ENCODE data around the gene ZYX.

The ZYX gene

GRCh38 chr7:143363016-143363937 is 17.9 kb upstream of the ZYX start:
- DNase-seq, result peak in 3 of 14 donors; percentile 45 to 61 (median 47)

DNA sequence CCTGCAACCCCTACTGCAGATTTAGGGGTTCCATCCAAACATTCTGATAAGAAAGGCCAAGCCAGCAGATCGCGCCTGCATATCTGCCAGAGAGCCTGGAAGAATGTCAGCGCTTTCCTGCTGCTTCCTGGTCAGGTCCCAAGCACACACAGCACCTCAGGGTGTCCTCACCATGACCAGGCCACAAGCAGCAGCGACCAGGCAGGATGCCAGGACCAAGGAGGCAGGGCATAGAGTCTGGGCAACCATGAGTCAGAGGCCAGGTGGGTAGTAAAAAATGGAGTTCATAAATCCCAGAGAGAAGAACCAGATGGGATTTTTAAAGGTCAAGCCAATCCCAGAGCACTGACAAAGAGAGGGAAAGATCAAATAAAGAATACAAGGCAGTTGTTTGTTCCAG is 13.2 kb upstream of the ZYX start:
- DNase-seq, result peak in 1 of 14 donors; percentile 75

DNA sequence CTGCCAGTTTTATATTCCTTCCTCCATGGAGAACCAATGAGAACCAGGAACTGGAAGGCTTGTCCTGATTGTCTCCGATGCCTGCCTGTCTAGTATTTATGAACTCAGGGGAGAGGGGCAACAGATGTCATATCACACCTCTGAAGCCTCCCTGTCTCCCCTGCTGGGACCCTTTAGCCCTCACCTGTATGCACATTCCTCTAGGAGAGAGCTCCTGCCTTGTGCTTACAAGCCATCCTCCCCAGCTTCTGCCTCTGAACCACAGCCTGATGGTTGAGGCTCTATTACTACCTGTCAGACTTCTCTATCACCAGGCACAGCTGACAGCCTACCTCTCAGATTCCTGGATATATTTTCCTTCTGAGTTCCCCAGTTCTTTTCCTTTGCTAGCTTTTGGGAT is 12.8 kb upstream of the ZYX start:
- DNase-seq, result no peak

DNA sequence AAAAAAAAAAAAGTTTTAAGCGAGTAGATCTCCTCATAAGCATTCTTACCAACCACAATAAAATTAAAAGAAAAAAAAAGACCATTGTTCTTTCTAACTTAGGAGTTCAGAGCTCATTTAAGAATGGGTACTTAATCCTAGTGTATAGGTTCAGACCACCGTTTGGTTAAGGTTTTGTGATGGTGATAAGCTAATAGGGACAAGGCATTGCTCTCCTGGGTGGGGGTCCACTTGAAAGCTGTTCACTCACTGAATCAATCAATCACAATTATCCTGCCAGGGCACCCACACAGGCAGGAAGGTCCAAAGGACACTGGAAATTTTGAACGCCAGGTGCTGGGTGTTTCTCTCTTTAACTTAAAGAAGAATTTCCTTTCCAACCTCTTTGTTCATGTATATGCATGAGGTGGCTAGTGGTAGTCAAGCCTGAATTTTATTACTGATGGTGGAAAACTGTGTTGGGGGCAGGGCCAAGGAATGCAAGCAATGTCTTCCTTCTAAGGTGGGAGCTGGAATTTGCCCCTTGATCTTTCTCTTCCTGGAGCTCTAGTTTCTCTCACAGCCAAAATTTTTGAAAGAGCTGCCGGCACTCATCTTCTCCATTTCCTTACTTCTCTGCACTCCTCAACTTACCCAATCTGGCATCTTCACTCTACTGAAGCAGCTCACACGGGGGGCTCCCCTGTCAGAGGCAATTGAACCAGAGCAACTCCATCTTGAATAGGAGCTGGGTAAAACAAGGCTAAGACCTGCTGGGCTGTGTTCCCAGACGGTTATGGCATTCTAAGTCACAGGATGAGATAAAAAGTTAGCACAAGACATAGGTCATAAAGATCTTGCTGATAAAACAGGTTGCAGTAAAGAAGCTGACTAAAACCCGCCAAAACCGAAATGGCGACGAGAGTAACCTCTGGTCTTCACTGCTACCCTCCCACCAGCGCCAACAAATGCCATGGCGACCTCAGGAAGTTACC is 11.2 kb upstream of the ZYX start:
- no peak for DNase-seq

GRCh38 chr7:143372070-143372469 is 9.1 kb upstream of the ZYX start:
- DNase-seq, result peak in 11 of 14 donors; percentile 30 to 91 (median 54)

- no peak for DNase-seq
Measured at GRCh38 chr7:143373255-143373794, 7.8 kb upstream of the ZYX start.

DNA sequence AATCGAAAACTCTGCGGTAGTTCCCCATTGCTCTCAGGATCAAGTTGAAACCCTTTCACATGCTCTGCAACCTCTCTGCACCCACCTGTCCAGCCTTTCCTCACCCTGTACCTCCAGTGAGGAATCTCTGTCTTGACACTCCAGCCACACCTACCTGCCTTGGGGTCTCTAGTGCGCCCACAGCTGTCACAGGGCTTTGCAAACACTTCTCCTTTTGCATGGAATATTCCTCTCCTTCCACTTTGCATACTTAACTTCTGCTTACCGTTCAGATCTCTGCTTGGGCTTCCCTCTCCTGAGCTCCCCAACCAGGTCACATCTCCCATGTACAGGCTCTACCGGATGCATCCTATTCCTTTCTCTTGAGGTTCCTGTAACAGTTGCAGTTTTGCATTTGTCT is 6.6 kb upstream of the ZYX start:
- DNase-seq, result no peak

DNA sequence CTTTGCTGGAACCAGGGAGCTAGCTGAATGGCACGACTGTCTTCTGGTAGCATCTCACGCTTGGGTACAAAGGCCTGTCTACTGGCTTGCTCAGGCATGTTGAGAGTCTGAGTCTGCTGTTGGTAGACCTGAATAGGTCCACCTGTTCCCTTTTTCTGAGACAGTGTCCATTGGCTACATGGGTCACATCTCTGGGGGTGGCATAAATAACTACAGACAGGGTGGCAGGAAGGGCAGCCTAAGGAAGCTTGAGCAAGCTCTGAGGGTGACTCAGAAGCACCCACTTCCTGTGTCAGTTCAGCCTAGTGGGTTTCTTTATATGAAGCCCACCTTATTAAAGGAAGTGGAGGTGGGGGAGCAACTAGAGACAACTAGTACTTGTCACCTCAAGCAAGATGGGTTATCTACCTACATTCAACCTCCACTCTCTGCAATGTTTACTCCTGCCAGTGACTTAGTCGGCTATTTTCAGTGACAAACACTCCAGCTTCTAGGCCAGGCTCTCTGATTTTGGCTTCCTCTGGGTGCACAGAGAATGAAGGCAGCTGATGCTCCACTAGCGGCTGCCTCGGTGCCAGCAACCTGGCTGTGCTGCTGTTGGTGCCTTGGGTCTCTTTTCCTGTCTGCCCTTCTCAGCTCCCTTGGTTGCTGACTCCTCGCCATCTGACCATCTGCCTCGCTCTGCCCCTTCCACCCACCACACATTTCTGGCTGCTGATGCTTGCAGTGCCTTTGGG is 5.7 kb upstream of the ZYX start:
- DNase-seq, result peak in 2 of 14 donors; percentile 32 to 91

DNA sequence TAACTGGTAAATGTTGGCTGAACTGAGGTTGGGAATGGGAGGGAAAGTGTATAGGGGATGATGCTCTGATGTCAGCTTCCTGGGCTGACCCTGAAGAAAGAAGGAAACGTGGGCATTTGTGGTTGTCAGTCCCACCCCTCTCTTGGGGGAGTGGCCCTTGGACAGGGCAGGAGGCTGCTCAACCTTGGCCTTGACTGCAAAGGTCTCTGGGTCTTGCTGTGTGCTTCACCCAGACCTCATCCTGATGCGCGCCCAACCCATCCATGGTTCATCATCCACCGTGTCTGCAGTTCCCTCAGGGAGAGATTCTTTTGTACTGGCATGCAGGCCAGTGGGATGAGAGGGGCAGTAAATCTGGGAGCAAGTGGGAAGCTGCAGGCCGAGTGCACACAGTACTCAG is 4.7 kb upstream of the ZYX start:
- peak in 1 of 14 donors; percentile 29 for DNase-seq

GRCh38 chr7:143379611-143380259 is 1.4 kb upstream of the ZYX start:
- peak in 3 of 14 donors; percentile 68 to 80 (median 76) for DNase-seq

GRCh38 chr7:143380260-143380645 is 892 bp upstream of the ZYX start:
- peak; percentile 23 to 87 (median 76) for DNase-seq

- peak in 9 of 14 donors; percentile 25 to 70 (median 41) for DNase-seq
Measured at GRCh38 chr7:143381427-143382125, 431 bp downstream of the ZYX start.

GRCh38 chr7:143382126-143382790 is 1.1 kb downstream of the ZYX start:
- DNase-seq, result peak in 1 of 14 donors; percentile 47

DNA sequence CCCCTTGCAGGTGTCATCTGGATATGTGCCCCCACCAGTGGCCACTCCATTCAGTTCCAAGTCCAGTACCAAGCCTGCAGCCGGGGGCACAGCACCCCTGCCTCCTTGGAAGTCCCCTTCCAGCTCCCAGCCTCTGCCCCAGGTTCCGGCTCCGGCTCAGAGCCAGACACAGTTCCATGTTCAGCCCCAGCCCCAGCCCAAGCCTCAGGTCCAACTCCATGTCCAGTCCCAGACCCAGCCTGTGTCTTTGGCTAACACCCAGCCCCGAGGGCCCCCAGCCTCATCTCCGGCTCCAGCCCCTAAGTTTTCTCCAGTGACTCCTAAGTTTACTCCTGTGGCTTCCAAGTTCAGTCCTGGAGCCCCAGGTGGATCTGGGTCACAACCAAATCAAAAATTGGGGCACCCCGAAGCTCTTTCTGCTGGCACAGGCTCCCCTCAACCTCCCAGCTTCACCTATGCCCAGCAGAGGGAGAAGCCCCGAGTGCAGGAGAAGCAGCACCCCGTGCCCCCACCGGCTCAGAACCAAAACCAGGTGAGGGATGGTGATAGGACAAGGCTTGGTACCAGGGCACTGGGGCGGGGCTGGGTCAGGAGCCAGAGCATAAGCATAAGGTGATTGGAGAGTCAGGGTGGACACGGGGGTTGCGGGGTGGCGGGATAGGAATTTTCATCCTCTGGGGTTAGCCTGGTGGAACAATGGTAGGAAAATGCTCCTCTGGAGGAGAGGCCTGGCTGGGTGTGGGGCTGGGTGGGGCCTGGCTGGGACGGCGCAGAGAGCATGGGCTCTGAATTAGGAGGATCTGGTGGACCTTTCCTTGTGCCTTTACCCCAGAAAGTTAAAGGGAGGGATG is 1.9 kb downstream of the ZYX start:
- no peak for DNase-seq

DNA sequence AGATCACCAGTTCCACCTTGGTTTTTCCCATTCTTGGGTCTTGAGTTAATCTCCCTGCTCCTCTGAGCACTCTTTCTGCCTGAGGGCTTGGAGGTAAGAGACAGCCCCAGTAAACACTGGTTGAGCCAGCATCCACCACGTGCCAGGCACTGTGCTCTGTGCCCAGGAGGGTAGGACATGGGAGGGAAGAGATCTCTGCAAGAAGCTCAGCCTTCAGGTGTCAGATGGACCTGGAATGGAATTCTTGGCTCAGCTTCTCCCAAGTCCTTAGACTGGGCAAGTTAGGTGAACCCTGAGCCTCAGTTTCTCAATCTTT is 2.5 kb downstream of the ZYX start:
- DNase-seq, result peak in 1 of 14 donors; percentile 23

GRCh38 chr7:143384148-143384547 is 3.0 kb downstream of the ZYX start:
- no peak for DNase-seq

DNA sequence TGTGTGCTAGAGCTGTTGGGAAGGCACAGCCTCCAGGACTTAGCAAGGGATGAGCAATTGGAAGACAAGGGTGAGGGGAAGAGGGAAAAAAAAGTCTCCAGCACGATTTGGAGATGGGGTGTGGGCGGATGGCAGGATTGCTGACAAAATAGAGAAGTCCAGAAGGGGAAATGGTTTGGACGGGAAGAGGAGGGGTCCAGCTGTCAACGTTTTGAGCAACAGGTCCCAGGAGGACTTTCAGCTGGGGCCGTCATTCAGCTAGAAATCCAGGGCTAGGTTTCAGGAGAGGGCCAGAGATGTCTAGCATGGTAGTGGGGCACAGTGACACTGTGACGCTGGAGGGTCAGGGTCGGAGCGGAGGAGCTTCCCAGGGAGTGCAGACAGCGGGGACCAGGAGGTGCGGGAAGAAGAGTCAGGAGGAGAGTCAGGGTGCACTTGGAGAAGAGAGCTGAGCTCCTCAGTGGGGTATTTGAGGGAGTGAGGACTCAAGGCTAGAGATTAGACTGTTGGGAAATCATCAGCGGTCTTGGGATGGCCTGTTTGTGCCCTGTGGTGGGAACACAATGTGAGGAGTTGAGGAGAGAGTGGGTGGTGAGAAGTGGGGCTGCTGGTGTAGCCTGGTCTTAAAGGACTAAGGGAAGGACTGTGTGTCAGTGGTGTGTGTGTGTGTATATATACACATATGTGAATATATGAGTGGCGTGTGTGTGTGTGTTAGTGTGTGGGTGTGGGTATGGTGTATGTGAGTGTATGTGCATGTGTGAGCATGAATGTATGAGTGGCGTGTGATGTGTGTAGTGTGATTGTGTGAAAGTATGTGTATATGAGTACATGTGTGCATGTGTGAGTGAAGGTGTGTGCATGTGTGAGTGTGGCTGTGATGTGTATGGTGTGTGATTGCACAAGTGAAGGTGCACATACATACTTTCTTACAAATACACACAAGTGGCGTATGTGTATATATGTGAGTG is 3.8 kb downstream of the ZYX start:
- DNase-seq, result no peak
